GM18498 (cell line): ENCODE results near the gene CMTM1.

Experiments
- ATAC-seq: cut with Tn5 transposase; IDR thresholded peaks from one replicate; pipeline ENCODE4 v1.9.1; 2021; ENCODE audit warnings: mild to moderate bottlenecking, moderate library complexity; ENCODE audit not compliant: unreplicated experiment

CMTM1 gene

DNA sequence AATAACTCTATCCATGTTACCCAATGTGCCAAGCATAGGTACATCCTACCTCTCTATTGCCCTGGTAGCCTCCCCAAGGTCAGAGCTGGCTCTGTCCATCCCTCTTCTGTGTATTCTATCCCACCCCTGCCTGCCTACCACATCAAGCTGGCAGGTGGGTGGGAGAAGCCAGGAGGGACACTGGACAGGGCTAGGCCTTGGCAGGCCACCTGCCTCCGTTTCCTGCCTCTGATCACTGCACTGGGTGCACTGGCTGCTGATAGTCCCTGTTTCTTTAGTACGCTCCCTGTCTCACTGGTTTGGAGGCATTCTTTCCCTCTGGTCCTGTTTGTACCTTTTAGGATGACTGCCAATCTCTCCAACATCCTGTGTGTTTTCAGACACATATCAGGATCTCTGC, 29.0 kb upstream of the CMTM1 start:
- ATAC-seq = no peak

GRCh38 chr16:66538910-66539309, 27.3 kb upstream of the CMTM1 start:
- no peak for ATAC-seq

DNA sequence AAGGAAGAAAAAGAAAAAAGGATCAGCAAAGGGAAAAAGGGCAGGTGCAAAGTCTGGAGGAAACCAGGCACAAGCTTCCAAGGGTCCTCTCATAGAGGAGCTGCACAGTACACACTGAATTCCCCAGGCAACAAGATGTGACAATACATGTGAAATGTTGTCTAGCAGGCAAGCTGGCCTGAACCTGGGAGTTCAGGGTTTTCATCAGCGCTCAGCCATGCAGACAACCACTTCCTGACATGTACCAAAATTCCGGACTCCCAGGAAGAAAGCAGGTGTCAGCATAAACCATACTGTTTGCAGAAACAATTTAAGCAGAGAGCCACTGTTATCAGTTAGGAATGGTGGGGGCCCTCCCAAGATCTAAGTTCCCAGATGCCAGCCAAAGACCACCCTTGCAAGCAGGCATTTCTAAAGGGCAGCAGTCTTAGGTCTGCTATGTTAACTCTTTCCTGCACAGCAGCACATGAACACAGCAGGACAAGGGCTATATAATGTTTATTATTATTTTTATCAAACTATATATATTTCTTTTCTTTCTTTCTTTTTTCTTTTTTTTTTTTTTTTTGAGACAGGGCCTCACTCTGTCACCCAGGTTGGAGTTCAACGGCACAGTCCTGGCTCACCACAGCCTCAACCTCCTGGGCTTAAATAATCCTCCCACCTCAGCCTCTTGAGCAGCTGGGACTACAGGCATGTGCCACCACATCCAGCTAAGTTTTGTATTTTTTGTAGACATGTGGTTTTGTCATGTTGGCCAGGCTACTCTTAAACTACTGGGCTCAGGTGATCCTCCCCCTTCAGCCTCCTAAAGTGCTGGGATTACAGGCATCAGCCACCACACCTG, 26.4 kb upstream of the CMTM1 start:
- ATAC-seq = peak; percentile 65

GRCh38 chr16:66541388-66542355, 24.6 kb upstream of the CMTM1 start:
- no peak for ATAC-seq

GRCh38 chr16:66542396-66542795, 23.8 kb upstream of the CMTM1 start:
- ATAC-seq = no peak

DNA sequence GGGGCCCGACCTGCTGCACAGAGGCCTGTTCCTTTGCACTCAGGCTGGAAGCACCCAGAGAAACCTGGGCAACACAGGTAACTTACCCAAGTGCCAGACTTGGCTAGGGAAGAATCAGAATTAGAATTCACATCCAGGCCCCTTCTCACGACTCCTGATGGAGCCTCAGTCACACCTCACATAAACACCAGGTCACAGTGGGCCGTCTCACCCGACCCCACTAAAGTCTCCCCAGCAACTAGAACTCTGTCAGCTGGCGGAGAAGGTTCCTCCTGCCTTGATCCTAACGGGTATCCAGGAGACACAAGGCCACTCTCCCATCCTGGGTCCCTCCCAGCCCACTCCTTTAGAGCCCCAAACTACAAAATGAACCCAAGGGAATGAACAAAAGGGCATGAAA, 22.7 kb upstream of the CMTM1 start:
- no peak for ATAC-seq

GRCh38 chr16:66544016-66544757, 22.1 kb upstream of the CMTM1 start:
- no peak for ATAC-seq

GRCh38 chr16:66547101-66547989, 18.9 kb upstream of the CMTM1 start:
- ATAC-seq = no peak

DNA sequence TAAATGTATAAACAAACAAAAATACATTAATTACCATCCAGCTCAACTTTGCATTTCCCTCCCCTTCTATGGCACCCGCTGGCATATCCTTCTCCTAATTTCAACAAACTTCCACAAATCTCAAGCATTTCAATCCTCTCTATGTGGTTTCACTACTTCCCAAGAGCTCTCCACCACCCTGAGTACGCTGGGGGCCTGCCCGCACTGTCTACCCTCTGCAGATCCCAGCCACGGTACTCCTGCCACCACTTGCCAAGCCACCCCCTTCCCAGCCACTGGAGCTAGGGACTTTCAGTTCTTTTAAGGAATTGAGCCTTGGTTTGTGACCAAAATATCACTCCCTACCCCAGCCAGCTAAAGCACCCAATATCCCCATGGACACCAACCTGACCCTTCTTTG, 18.2 kb upstream of the CMTM1 start:
- ATAC-seq = no peak

DNA sequence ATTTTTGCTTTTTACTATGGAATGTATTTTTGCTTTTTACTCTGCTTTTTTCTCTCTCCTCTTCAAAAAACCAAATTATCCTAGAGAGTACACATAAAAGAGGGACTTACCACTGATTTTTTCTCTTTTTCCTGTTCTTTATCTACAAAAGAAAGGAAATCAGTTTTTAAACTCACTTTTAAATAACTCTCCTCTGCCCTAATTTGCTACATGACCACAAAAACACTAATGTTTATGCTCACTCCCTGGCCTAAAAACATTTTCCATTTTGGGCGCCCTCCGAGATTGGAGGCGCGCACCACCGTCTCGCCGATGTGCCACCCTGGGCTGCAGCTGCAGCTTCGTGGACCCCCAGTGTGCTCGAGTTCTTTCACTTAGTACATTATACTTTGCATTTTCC, 17.4 kb upstream of the CMTM1 start:
- ATAC-seq = no peak

DNA sequence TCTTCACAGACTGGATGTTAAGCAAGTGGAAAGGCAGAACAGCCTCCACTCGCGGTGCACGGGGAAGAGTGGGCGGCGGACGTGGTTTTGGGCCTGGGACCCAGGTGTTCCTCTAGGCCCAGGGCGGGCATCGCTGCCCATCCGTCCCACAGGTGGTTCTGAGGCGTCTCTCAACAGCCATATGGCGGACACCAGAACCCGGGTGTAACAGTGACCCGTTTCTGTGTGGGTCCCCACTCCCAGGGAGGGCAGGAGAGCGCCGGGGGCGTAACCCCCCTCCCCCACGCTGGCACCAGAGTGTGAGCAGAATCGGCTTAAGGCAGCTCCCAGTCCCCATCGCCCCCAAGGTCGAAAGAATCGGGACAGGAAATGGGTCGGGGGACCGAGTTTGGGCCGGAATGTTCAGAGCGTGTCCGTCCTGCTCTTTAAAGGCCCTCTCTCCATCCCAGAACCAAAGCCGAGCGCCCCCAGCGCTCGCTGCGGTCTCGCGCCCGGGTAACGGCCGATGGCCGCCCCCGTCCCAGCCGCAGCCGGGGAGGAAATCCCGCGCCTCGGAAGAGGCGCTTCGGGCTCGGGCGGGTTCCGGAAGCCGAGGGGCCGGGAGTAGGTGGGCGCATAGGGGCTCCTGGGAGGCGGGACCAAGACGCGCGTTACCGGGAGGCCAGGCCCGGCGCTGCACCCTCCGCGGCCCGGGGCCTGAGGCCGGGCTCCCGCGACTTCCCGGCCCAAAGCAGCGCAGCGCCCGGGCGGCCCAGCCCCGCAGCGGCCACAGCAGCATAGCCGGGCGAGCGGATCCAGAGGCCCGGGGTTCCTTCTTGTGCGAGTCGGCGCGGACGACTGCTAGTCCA, 16.7 kb upstream of the CMTM1 start, which contains the start of gene TK2:
TK2 (minus strand) TSS at position 839 of the 848 bp plus-strand sequence; CDS start at position 778, 61 bp downstream.
- ATAC-seq = peak; percentile 41

- no peak for ATAC-seq
These were observed 14.9 kb upstream of the CMTM1 start for GRCh38 chr16:66551348-66551759.

- ATAC-seq = no peak
These were observed 14.4 kb upstream of the CMTM1 start for GRCh38 chr16:66551788-66552285.

DNA sequence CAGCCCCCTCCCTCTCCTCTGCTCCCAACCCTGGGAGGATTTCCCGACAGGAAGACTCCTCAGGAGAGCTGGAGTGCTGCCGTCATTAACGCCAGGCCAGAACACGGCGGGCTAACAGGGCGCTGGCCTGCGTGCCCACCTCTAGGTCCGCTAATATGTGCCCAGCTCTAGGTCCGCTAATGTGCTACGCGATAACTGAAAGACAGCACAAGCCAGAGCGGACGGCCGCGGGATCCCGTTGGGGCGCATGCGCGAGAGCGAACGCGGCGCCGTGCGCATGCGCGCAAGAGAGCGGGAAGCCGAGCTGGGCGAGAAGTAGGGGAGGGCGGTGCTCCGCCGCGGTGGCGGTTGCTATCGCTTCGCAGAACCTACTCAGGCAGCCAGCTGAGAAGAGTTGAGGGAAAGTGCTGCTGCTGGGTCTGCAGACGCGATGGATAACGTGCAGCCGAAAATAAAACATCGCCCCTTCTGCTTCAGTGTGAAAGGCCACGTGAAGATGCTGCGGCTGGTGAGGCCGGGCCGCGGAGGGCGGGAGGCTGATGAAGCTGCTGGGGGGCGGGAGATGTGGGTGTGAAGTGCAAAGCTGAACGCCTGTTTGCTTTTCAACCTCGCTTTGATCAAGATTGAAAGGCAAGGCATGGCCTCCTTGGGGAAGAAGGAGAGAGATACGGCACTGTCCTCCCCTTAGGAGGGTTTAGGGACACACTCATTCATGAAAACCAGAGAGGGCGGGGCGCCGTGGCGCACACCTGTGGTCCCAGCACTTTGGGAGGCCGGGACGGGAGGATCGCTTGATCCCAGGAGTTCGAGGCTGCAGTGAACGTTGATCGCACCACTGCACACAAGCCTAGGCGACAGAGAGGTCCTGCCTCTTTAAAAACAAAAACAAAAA, 13.7 kb upstream of the CMTM1 start, which contains the start of gene CKLF:
CKLF (plus strand) TSS at position 291 of the 892 bp plus-strand sequence; CDS start at position 431, 140 bp downstream.
- peak; percentile 79 for ATAC-seq

DNA sequence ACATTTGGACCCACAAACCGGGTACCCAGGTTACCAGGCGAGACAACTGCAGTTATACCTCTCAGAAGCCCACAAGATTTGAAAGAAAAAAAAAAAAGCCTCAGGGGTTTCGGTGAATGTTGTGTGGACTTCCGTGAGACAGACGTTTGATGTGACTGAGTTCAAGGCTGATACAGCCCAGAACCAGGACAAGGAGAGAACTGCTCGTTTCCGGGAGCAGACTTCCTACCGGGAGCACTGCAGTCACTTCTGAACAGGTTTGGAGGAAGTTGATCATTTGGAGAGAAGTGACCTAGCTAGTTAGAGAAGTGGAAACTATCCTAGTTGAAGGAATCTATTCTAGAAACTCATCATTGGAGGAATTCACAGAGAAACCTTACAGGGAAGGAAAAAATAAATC, 13.0 kb upstream of the CMTM1 start:
- no peak for ATAC-seq

DNA sequence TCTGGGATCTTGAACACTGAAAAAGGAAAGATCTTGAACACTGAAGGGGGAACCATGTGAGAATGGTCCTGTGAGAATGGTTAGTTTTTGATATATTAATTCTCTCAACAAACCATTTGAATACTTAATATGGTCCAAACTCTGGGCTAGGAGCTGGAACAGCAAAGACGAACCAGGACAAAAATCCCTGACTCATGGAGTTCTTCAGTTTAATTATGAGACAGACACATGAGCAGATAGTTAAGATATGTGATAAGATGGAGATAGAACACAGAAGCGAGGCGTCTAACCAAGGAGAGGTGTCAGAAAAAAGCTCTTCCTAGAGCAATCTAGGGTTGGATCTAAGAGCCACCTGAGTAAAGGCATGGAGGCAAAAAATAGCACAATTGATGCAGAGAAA, 12.2 kb upstream of the CMTM1 start:
- ATAC-seq = no peak

GRCh38 chr16:66554495-66554894, 11.7 kb upstream of the CMTM1 start:
- ATAC-seq = no peak

DNA sequence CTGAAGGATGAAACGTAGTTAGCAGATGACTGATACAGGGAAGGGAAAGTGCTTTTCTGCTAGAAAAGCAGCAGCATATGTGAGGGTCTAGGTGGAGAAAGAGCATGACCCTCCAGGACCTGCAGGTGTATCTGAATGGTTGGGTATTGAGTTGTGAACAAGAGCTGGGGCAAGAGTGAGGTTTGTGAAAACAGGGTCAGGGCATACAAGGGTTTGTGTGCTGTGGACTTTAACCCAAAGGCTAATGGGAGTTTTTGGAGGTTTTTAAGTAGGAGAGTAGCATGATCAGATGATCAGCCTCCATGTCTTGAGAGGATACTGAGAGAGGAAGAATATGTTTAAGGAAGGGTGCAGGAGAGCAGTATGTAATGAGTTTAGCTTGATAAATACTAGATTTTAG, 6.1 kb upstream of the CMTM1 start:
- no peak for ATAC-seq
